22Rv1 (cell line): ENCODE data around the gene MRPL53.
A peak's percentile ranks its signal among the peaks of the same experiment; 100 is the strongest.

Experiments
- H3K27ac ChIP-seq: fragments of 450-650 bp; 2 replicates; pipeline ENCODE4 v1.5.1; 2017
- ZFX ChIP-seq: fragments of 450-650 bp; IDR thresholded peaks from 2 replicates; pipeline ENCODE4 v1.6.1; 2017; ENCODE audit warnings: antibody characterized with exemption, borderline replicate concordance
- TF ChIP-seq, protein P1 (sequence below): fragments of 450-650 bp; IDR thresholded peaks from 2 replicates; pipeline ENCODE4 v1.5.1; 2017; ENCODE audit warnings: mild to moderate bottlenecking

The MRPL53 gene

DNA sequence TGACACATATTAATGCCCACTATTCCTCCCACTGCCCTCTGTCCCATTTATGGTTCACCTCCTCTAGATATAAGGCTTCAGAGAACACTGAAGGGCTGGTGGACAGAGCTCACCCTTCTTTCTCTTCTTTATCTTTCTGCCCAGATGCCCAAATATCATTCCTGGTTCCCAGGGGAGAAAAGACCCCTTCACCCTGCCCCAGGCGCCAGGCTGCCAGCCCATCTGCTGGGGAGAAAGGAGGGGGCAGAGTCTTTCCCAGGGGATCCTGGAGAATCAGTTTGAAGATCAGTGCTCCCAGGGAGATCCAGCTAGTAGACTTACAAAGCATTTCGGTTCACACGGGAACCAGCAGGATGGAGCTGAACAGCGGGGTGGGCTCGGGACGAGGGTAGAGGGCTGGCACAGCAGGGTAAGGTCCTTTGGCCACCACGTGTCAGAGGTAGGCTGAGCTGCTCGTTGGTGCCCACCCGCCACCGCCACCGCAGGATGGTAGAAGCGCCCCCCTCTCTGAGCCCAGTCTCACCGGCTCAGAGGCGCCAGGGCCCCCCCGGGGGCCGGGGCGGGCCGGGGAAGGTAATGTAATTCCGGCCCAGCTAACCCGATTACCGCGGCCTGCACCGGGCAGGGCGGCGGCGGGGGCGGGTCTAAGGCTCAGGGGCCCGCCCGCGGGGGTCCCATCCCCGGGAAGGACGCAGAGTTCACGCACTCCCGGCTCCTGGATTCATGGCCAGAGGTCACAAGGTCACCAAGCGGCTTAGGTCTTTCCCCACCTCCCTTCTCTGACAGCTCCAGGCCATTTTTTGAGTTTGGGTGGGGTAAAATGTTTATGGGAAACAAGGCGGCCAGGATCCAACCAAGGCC lies 40.5 kb upstream of the MRPL53 start:
- peak overlapping the region; percentile 44 for H3K27ac ChIP-seq
- no peak for TF ChIP-seq ZFX
- TF ChIP-seq, protein P1, sequence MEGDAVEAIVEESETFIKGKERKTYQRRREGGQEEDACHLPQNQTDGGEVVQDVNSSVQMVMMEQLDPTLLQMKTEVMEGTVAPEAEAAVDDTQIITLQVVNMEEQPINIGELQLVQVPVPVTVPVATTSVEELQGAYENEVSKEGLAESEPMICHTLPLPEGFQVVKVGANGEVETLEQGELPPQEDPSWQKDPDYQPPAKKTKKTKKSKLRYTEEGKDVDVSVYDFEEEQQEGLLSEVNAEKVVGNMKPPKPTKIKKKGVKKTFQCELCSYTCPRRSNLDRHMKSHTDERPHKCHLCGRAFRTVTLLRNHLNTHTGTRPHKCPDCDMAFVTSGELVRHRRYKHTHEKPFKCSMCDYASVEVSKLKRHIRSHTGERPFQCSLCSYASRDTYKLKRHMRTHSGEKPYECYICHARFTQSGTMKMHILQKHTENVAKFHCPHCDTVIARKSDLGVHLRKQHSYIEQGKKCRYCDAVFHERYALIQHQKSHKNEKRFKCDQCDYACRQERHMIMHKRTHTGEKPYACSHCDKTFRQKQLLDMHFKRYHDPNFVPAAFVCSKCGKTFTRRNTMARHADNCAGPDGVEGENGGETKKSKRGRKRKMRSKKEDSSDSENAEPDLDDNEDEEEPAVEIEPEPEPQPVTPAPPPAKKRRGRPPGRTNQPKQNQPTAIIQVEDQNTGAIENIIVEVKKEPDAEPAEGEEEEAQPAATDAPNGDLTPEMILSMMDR: no peak

DNA sequence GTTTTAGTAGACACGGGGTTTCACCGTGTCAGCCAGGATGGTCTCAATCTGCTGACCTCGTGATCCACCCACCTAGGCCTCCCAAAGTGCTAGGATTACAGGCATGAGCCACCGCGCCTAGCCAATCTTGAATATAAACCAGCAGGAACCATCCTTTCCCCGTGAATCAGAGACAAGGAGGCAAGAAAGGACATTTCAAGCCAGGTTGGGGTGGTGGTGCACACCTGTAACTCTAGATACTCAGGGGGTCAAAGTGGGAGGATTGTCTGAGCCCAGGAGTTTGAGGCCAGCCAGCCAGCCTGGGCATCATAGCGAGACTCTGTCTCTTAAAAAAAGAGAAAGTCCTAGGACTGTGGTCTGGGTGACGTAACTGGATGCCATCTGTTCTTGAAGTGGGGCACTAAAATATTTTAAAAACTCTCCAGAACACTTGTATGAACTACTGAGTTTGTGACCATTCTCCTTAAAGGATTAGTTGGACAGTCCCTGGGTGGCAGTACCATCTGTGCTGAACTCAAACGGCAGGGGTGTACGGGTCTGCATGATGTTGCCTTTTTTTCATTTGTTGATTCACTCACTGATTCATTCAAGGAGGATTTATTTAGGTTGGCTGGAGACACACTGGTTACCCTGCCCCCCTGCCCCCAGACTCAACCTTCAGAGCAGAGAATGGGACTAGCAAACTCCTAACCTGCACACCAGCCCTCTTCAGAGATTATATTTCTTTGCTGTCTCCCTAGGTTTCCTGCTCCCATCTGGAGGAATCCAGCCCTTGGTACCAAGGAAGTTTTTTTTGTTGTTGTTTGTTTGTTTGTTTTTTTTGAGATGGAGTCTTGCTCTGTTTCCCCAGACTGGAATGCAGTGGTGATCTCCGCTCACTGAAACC lies 38.9 kb upstream of the MRPL53 start:
- TF ChIP-seq, protein P1: no peak
- TF ChIP-seq ZFX: no peak
- H3K27ac ChIP-seq: no peak overlapping the region

DNA sequence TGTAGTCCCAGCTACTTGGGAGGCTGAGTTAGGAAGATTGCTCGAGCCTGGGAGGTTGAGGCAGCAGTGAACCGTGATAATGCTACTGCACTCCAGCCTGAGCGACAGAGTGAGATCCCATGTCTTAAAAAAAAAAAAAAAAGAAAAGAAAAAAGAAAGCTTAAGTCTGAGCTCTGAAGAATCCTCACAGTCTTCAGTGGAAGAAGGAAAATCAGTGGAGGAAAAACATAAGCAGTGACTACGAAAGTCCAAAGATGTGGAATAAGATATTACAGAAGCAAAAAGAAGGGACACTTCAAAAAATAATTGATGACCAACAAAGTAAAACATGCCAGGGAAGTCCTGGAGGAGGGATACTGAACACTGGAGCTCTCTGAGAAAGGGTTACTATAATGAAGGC lies 37.8 kb upstream of the MRPL53 start:
- TF ChIP-seq, protein P1: no peak
- TF ChIP-seq ZFX: no peak
- H3K27ac ChIP-seq: no peak overlapping the region

DNA sequence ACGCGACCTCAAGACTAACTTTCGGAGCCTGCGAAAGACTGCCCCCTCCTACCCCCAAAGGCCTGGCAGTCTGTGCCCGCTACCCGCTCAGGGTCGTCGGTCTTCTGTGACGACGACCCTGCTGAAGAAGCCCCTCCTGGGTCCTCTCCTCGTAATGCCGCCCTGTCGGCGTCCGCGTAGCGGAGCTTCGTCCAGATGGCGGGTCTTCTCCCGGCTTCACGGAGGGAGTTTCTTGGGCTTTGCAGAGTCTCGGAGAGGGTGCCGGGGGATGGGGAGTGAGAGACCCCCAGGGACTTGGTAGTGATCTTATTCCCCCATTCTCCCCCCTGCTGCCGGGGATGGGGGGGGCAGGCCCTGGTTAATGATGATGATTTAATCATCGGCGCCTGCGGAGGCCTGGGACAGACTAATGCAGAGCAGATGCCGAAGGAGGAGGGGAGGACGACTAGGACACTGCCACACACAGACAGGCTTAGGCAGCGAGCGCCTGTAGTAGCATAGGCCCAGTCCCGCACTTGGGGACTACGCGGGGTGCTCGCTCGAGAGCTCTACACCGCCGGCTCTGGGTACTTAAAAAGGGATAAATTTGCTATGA lies 35.5 kb upstream of the MRPL53 start:
- H3K27ac ChIP-seq: peak overlapping the region; percentile 97

DNA sequence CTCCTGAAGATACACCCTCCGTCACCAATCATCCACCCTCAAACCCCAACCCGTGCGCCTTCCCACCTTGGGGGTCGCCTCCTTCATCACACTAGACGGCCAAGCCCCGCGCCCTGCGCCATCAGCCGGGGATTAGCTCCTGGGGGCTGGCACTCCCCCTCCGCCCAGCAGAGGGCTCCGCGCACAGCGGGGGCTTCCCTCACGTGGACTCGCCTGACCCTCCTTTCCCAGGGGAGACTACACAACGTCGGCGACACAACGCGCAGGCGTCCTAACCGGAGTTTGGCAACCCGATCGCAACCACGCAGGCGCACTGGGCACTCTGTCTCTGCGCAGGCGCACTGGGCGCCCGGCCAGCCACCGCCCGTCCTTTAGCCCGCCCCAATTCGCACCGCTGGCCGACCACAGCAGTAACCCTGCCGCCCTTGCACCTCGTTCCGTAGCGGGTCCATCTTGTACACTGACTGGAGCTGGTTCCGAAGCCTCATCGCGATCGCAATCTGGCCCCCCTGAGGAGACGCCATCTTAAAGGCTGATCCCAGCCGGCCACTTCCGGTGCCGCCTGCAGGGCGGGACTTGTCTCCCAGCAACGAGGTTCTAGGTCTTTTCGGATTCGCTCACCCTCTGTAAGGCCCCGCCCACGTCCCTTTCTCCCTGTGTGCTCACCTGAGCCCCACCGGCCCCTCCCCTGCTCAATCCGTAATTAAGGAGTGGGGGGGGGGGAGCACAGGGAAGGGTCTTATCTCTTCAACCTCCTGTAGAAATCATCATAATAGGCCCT lies 34.9 kb upstream of the MRPL53 start, which contains the start of gene PCGF1:
Gene PCGF1 (minus strand): TSS at position 551 of the 781 bp plus-strand sequence. CDS start 27 bp downstream, at position 524.
- TF ChIP-seq ZFX: no peak

More for the DNA sequence above, 35.5 kb upstream of the MRPL53 start:
- TF ChIP-seq, protein P1: no peak
- no peak for TF ChIP-seq ZFX

DNA sequence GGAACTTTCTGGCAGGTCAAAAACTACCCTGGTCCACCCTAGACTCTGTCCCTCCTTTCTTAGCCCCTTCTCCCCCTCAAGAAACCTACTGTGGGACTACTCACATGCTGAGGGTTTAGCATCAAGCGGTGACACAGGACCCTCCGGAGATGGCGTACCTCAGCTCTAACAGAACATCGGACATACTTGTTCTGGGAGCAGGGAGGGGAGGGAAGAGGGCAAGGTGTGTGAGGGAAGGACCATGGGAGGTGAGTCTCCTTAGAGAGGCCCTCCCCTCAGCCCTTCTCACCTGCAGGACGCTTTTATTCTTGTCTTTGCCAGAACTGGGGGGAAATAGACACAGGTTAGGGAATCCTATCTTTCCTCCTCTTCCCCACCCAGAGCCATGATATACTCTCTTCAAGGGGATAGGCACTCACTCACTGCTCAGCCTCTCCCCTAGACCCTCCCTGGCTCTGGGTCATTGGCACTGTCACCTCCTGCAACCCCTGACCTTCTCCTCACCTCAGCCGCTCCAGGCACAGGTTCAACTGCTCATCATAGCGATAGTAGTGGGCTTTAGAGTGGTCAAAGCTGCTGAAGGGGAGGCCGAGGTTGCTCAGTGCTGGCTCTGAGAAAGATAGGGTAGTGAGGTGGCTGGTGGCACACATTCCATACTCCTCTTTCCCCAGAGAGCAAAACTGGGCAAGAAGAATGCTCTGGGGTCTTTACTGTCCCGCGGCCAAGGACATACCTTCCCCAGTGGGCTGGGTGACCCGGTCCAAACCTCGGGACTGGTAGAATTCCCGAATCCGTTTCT lies 33.2 kb upstream of the MRPL53 start:
- peak overlapping the region; percentile 97 for H3K27ac ChIP-seq
- TF ChIP-seq, protein P1: no peak
- no peak for TF ChIP-seq ZFX

More for the DNA sequence above, 34.9 kb upstream of the MRPL53 start, which contains the start of gene PCGF1:
- peak within 1 kb of the TSS; percentile 97 for H3K27ac ChIP-seq
